Nephron (organoid): Measurements from ENCODE around the gene PPP1R9A.

Experiments
- H3K27ac Mint-ChIP-seq, 3 experiments: 2 replicates each; pipeline ENCODE4 v1.8.0; 2020; ENCODE audit warnings: mixed read lengths in 3 of 3, mild to moderate bottlenecking in 2 of 3, moderate library complexity in 1 of 3
- H3K27me3 Mint-ChIP-seq: 2 replicates; pipeline ENCODE4 v1.8.0; 2021; ENCODE audit warnings: low read depth, mild to moderate bottlenecking, moderate library complexity, mixed read lengths
- H3K36me3 Mint-ChIP-seq: 2 replicates; pipeline ENCODE4 v1.8.0; 2020; ENCODE audit warnings: low read depth, mixed read lengths
- H3K4me1 Mint-ChIP-seq: 2 replicates; pipeline ENCODE4 v1.8.0; 2020; ENCODE audit warnings: mixed read lengths
- H3K4me3 Mint-ChIP-seq, 3 experiments: 2 replicates each; pipeline ENCODE4 v1.8.0; 2020; ENCODE audit warnings: mild to moderate bottlenecking in 3 of 3, mixed read lengths in 3 of 3, moderate library complexity in 2 of 3
- H3K9me3 Mint-ChIP-seq: 2 replicates; pipeline ENCODE4 v1.8.0; 2020; ENCODE audit warnings: mixed read lengths
- CTCF ChIP-seq, 3 experiments: fragments of 200-600 bp; sonication (generic); IDR thresholded peaks; one replicate each; pipeline ENCODE4 v1.5.0; 2021; ENCODE audit warnings: antibody characterized with exemption in 3 of 3; ENCODE audit not compliant: unreplicated experiment in 3 of 3

PPP1R9A gene

GRCh38 chr7:95213148-95213547, 305.8 kb downstream of the PPP1R9A start:
- Mint-ChIP-seq H3K9me3 (peaks cover 26% of the 10 kb centered on the region), H3K4me3 (no peak overlapping the region), H3K36me3 (peaks cover 44% of the 10 kb centered on the region), H3K4me1 (peaks cover 14% of the 10 kb centered on the region), H3K27ac (no peak overlapping the region), H3K27me3 (no peaks in the 10 kb centered on the region)
- no peak for TF ChIP-seq CTCF (IDR thresholded peaks at IDR 0.05; ENCODE audit: unreplicated experiment in 3 of 3)

DNA sequence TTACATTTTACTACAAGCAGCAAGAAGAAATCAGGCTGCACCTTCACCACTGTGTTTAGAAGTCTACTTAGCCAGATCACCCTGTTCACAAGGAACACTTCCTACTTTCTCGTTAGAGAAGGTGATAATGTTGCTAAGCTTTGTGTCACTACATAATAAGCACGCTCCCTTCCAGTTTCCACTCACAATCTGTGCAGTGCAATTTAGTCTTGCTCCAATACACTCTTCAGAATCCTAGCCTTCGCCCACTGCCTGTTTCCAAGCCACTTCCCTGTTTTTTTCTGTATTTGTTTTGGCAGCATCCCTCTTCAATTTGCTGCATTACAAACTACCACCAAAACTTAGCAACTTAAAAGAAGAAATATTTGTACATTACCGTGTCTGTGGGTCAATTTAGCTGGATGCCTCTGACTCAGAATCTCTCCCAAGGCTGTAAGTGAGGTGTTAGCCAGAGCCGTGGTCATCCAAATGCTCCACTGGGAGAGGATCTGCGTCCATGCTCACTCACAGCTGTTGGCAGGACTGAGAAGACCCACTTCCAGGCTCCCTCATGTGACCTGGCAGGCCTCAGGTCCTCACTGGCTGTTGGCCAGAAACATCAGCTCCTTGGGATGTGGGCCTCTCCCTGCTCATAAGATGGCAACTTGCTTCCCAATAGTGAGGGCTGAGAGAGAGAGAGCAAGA, 306.6 kb downstream of the PPP1R9A start:
- H3K4me3 Mint-ChIP-seq: no peak overlapping the region
- peaks cover 47% of the 10 kb centered on the region for H3K36me3 Mint-ChIP-seq
- peak overlapping the region in 1 of 3 experiments; percentile 68 for H3K27ac Mint-ChIP-seq
- H3K27me3 Mint-ChIP-seq: no peaks in the 10 kb centered on the region
- peaks cover 31% of the 10 kb centered on the region for H3K9me3 Mint-ChIP-seq
- TF ChIP-seq CTCF (IDR thresholded peaks at IDR 0.05; ENCODE audit: unreplicated experiment in 3 of 3): no peak
- H3K4me1 Mint-ChIP-seq: peaks cover 14% of the 10 kb centered on the region

GRCh38 chr7:95219721-95220120, 312.3 kb downstream of the PPP1R9A start:
- peaks cover 13% of the 10 kb centered on the region for H3K4me1 Mint-ChIP-seq
- H3K9me3 Mint-ChIP-seq: peaks cover 26% of the 10 kb centered on the region
- no peak for TF ChIP-seq CTCF (IDR thresholded peaks at IDR 0.05; ENCODE audit: unreplicated experiment in 3 of 3)
- peaks cover 34% of the 10 kb centered on the region for H3K36me3 Mint-ChIP-seq
- H3K4me3 Mint-ChIP-seq: no peak overlapping the region
- peak overlapping the region in 2 of 3 experiments; percentile 22 to 27 for H3K27ac Mint-ChIP-seq
- H3K27me3 Mint-ChIP-seq: no peaks in the 10 kb centered on the region

DNA sequence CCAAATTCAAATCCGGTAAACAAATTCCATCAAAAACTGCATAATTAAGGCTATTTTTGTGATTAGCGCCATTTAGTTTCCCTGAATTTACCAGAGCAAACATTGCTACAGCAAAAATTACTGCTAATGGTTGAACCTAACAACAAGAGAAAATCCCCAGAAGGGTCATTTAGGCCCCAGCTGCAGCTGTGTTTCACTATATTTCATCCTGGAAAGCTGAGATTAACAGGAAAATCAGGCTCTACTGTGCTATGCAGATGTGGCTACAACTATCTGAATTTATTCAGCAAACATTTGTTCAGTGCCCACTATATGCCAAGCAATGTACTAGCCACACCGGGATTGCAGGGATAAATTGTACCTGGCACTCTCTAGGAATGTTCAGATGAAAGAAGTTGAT, 312.9 kb downstream of the PPP1R9A start:
- peaks cover 13% of the 10 kb centered on the region for H3K4me1 Mint-ChIP-seq
- H3K36me3 Mint-ChIP-seq: peaks cover 30% of the 10 kb centered on the region
- no peak for TF ChIP-seq CTCF (IDR thresholded peaks at IDR 0.05; ENCODE audit: unreplicated experiment in 3 of 3)
- H3K27ac Mint-ChIP-seq: peak overlapping the region; percentile 22 to 65 (median 27)
- peaks cover 26% of the 10 kb centered on the region for H3K9me3 Mint-ChIP-seq
- no peak overlapping the region for H3K4me3 Mint-ChIP-seq
- no peaks in the 10 kb centered on the region for H3K27me3 Mint-ChIP-seq

DNA sequence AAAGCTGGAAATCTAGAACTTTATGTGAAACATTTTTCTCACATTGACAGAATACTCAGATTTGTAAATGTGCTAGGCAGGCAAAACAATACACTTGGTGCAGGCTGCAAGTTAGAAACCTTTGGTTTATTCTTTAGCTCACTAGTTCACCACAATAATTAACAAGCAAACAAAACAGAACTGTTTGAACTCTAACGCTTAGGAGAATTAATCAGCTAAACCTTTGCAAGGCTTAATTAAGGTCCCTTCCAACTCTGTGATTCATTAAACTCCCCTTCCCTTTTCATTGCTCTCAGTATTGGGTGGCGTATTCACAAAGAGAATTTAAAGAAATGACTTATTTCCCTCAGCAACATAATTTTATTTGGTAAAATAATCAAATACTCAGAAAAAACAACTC, 317.9 kb downstream of the PPP1R9A start:
- Mint-ChIP-seq H3K9me3 (peaks cover 13% of the 10 kb centered on the region), H3K4me3 (no peak overlapping the region), H3K27me3 (no peaks in the 10 kb centered on the region), H3K36me3 (peaks cover 43% of the 10 kb centered on the region), H3K4me1 (peaks cover 6% of the 10 kb centered on the region), H3K27ac (peak overlapping the region in 2 of 3 experiments; percentile 50 to 69)
- no peak for TF ChIP-seq CTCF (IDR thresholded peaks at IDR 0.05; ENCODE audit: unreplicated experiment in 3 of 3)

DNA sequence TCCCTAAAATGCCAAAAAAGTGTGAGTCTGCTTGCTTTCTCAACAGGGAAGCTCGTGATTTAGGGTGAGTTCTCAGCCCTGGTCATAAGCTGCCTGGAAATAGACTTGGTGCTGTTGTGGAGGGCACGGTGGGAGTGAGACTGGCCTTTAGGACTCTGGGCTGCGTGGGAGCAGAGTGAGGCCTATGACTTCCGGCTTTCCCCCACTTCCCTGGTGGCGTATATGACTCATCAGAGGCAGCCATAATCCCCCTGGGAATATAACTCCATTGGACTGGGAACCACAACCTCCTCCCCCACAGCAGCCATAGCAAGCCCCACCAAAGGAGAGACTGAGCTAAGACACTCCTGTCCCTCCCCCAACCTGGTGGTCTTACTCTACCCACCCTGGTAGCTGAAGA, 321.9 kb downstream of the PPP1R9A start:
- Mint-ChIP-seq H3K36me3 (peaks cover 63% of the 10 kb centered on the region), H3K4me1 (no peaks in the 10 kb centered on the region), H3K27me3 (no peaks in the 10 kb centered on the region), H3K27ac (no peak overlapping the region), H3K4me3 (no peak overlapping the region), H3K9me3 (peaks cover 25% of the 10 kb centered on the region)
- TF ChIP-seq CTCF (IDR thresholded peaks at IDR 0.05; ENCODE audit: unreplicated experiment in 3 of 3): no peak
